Fibroblast of mammary gland (primary cell): ENCODE data around the gene RNASE11.

Source experiments
- DNase-seq: peaks from one replicate; pipeline ENCODE4 v3.0.0-alpha.2; 2010; ENCODE audit warnings: low read depth
- H3K4me3 ChIP-seq: 2 replicates; pipeline ENCODE4 v1.5.1; 2011; ENCODE audit warnings: low read depth, mild to moderate bottlenecking, low read length, moderate library complexity; ENCODE audit not compliant: control insufficient read depth
- TF ChIP-seq, protein P1 (sequence below): conservative IDR thresholded peaks from 2 replicates; pipeline ENCODE4 v1.5.1; 2011; ENCODE audit warnings: low read depth, low read length, inconsistent platforms; ENCODE audit not compliant: control insufficient read depth, insufficient read depth

The RNASE11 gene

DNA sequence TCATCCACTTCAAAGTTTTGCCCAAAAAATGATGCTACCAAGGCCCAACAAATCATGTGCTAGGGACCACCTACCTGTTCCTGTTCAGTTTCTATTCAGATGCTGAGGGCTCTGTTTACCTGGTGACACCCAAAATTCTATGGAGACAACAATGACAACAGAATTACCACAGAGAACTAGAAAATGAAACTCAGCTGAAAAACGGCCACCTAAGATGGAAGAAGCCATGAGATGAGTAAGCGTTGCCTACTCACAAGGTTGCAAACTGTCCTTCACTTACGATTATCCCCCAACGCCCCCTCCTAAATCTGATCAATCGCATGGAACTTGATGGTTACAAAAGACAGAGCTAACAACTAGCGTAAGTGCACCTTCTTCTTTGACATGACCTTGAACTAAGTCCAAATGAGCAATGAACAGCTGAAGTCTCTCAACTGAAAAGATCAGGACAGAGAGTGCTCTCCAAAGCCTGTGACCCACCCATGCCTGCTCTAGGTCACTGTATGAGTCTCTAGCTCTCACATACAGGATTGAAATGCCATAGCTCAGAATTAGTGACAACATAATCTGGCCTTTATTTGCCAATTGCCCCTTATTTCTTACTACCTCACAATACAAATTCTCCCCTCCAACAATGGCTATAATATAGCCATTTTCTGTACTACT lies at the start of gene RNASE11:
RNASE11 (minus strand) TSS at position 513 of the 666 bp plus-strand sequence.
- no peak for DNase-seq
- TF ChIP-seq, protein P1, sequence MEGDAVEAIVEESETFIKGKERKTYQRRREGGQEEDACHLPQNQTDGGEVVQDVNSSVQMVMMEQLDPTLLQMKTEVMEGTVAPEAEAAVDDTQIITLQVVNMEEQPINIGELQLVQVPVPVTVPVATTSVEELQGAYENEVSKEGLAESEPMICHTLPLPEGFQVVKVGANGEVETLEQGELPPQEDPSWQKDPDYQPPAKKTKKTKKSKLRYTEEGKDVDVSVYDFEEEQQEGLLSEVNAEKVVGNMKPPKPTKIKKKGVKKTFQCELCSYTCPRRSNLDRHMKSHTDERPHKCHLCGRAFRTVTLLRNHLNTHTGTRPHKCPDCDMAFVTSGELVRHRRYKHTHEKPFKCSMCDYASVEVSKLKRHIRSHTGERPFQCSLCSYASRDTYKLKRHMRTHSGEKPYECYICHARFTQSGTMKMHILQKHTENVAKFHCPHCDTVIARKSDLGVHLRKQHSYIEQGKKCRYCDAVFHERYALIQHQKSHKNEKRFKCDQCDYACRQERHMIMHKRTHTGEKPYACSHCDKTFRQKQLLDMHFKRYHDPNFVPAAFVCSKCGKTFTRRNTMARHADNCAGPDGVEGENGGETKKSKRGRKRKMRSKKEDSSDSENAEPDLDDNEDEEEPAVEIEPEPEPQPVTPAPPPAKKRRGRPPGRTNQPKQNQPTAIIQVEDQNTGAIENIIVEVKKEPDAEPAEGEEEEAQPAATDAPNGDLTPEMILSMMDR = no peak
- no peak within 1 kb of the TSS for H3K4me3 ChIP-seq

GRCh38 chr14:20632831-20633691 lies 45.3 kb upstream of the RNASE11 start:
- TF ChIP-seq, protein P1 = no peak
- H3K4me3 ChIP-seq = peak overlapping the region; percentile 54
- DNase-seq = peak; percentile 91

GRCh38 chr14:20632448-20632830 lies 44.6 kb upstream of the RNASE11 start:
- TF ChIP-seq, protein P1 = no peak
- no peak for DNase-seq
- peak overlapping the region; percentile 54 for H3K4me3 ChIP-seq

- peak; percentile 80 for DNase-seq
- TF ChIP-seq, protein P1 = no peak
- H3K4me3 ChIP-seq = peak overlapping the region; percentile 54
Measured at GRCh38 chr14:20631880-20632389, 44.1 kb upstream of the RNASE11 start.

- H3K4me3 ChIP-seq = peak overlapping the region; percentile 56
- TF ChIP-seq, protein P1 = no peak
- peak; percentile 70 for DNase-seq
Measured at GRCh38 chr14:20631023-20631879, 43.5 kb upstream of the RNASE11 start.
